Naive thymus-derived CD4-positive, alpha-beta T cell (primary cell): ENCODE data around the gene SLC4A9. TPM values are rescaled to one million over a fixed set of nuclear protein-coding genes. Genes with fewer than 3 reads are reported as not detected.

Experiments
- ATAC-seq: fragments of 150-1000 bp; cut with Tn5 transposase; 2 replicates; pipeline ENCODE4 v1.10.0; 2021; ENCODE audit warnings: mild to moderate bottlenecking, moderate library complexity
- CTCF ChIA-PET: fragments of 350-600 bp; sonication (Branson Sonifier 250); formaldehyde crosslinking; loops from one replicate; lab custom pipeline; 2021; ENCODE audit warnings: antibody characterized with exemption; lab: Charles Lee
- POLR2A ChIA-PET: fragments of 350-600 bp; sonication (Branson Sonifier 250); formaldehyde crosslinking; loops from one replicate; lab custom pipeline; 2021; ENCODE audit warnings: antibody characterized with exemption, inconsistent platforms; lab: Charles Lee
- DNase-seq, 9 donors: peaks; one replicate each; pipeline versions ENCODE4 v3.0.0 to v3.0.0-alpha.2; 2020 to 2022; ENCODE audit warnings: mixed read lengths in 1 of 9
- H3K27ac ChIP-seq: one replicate; pipeline ENCODE4 v1.7.0; 2013; ENCODE audit warnings: mild to moderate bottlenecking, low read depth, low read length, moderate library complexity
- H3K27me3 ChIP-seq, 2 donors: one replicate each; pipeline ENCODE4 v1.7.0; 2013; ENCODE audit warnings: low read length in 2 of 2, mild to moderate bottlenecking in 2 of 2, moderate library complexity in 2 of 2; ENCODE audit not compliant: control insufficient read depth in 2 of 2, insufficient read depth in 2 of 2
- H3K36me3 ChIP-seq, 3 experiments: 1 replicate in 2 of 3; 2 replicates in 1 of 3; pipeline ENCODE4 v1.7.0; 2013; ENCODE audit warnings: low read length in 3 of 3, mild to moderate bottlenecking in 3 of 3, moderate library complexity in 1 of 3; ENCODE audit not compliant: insufficient read depth in 3 of 3, control insufficient read depth in 2 of 3
- H3K4me1 ChIP-seq, 2 donors: one replicate each; pipeline ENCODE4 v1.7.0; 2013; ENCODE audit warnings: low read length in 2 of 2, mild to moderate bottlenecking in 2 of 2, moderate library complexity in 1 of 2; ENCODE audit not compliant: control insufficient read depth in 2 of 2, insufficient read depth in 2 of 2
- H3K4me3 ChIP-seq: 2 replicates; pipeline ENCODE4 v1.7.0; 2013; ENCODE audit warnings: mild to moderate bottlenecking, low read length
- H3K9me3 ChIP-seq, 3 experiments: 1 replicate in 2 of 3; 2 replicates in 1 of 3; pipeline ENCODE4 v1.7.0; 2013; ENCODE audit warnings: low read length in 3 of 3; ENCODE audit not compliant: control insufficient read depth in 2 of 3
- H3K27ac Mint-ChIP-seq, 9 donors: one replicate each; pipeline ENCODE4 v1.8.0; 2020 to 2022; ENCODE audit warnings: mixed read lengths in 9 of 9, mild to moderate bottlenecking in 8 of 9, moderate library complexity in 5 of 9, inconsistent platforms in 2 of 9
- H3K27me3 Mint-ChIP-seq, 5 donors: one replicate each; pipeline ENCODE4 v1.8.0; 2021 to 2022; ENCODE audit warnings: mixed read lengths in 5 of 5, mild to moderate bottlenecking in 1 of 5
- H3K36me3 Mint-ChIP-seq, 5 donors: one replicate each; pipeline ENCODE4 v1.8.0; 2020 to 2022; ENCODE audit warnings: mixed read lengths in 5 of 5, mild to moderate bottlenecking in 3 of 5, inconsistent platforms in 1 of 5
- H3K4me1 Mint-ChIP-seq, 7 donors: one replicate each; pipeline ENCODE4 v1.8.0; 2020 to 2022; ENCODE audit warnings: mixed read lengths in 7 of 7, mild to moderate bottlenecking in 3 of 7, inconsistent platforms in 1 of 7
- H3K4me3 Mint-ChIP-seq, 10 donors: one replicate each; pipeline ENCODE4 v1.8.0; 2020 to 2022; ENCODE audit warnings: mild to moderate bottlenecking in 10 of 10, mixed read lengths in 10 of 10, moderate library complexity in 6 of 10, inconsistent platforms in 2 of 10
- H3K9me3 Mint-ChIP-seq, 11 donors: one replicate each; pipeline ENCODE4 v1.8.0; 2020 to 2022; ENCODE audit warnings: mixed read lengths in 11 of 11, mild to moderate bottlenecking in 4 of 11, inconsistent platforms in 1 of 11, moderate library complexity in 1 of 11
- intact Hi-C, 2 donors: fragments of 100-400 bp; cut with micrococcal nuclease; formaldehyde crosslinking; loops; one replicate each; pipeline ENCODE4 v1.15.1; 2023
- polyA plus RNA-seq, 2 donors: library from polyadenylated mRNA; unstranded; fragments of 300-500 nt; fragmentation: Illumina TruSeq; gene quantifications; one replicate each; pipeline ENCODE4 v1.2.3, GENCODE V29; 2021
- total RNA-seq, 6 experiments: library from RNA in 5 of 6; stranded (reverse) in 5 of 6; gene quantifications; 1 replicate in 5 of 6; 2 replicates in 1 of 6; pipeline ENCODE4 v1.2.3 and lab custom pipeline; 2021 to 2026

SLC4A9 gene, protein sequence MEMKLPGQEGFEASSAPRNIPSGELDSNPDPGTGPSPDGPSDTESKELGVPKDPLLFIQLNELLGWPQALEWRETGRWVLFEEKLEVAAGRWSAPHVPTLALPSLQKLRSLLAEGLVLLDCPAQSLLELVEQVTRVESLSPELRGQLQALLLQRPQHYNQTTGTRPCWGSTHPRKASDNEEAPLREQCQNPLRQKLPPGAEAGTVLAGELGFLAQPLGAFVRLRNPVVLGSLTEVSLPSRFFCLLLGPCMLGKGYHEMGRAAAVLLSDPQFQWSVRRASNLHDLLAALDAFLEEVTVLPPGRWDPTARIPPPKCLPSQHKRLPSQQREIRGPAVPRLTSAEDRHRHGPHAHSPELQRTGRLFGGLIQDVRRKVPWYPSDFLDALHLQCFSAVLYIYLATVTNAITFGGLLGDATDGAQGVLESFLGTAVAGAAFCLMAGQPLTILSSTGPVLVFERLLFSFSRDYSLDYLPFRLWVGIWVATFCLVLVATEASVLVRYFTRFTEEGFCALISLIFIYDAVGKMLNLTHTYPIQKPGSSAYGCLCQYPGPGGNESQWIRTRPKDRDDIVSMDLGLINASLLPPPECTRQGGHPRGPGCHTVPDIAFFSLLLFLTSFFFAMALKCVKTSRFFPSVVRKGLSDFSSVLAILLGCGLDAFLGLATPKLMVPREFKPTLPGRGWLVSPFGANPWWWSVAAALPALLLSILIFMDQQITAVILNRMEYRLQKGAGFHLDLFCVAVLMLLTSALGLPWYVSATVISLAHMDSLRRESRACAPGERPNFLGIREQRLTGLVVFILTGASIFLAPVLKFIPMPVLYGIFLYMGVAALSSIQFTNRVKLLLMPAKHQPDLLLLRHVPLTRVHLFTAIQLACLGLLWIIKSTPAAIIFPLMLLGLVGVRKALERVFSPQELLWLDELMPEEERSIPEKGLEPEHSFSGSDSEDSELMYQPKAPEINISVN
- total RNA-seq: under 1 TPM in 3 of 5 experiments, not detected in 2; 0.13 to 0.96 (median 0.34) TPM
- not detected for polyA plus RNA-seq
- total RNA-seq (lab: John Stamatoyannopoulos, UW): 0.40 reads per million

- H3K9me3 Mint-ChIP-seq: peaks cover 0 to 2% (median 0%) of the 10 kb centered on the region in 11 donors
- no peak for DNase-seq
These were observed at the start of gene SLC4A9 for GRCh38 chr5:140360101-140360500. SLC4A9 (plus strand) TSS chr5:140360194; CDS start chr5:140360237, 43 bp downstream.

GRCh38 chr5:140310434-140310833, 49.6 kb upstream of the SLC4A9 start:
- ChIA-PET CTCF (interaction anchor here (1.0 kb wide), 1 partner anchor 32 kb away, joined by 3 read pairs; no protein-coding TSS in a partner anchor), POLR2A (no interaction called here)
- intact Hi-C loops: no loop called here

More at GRCh38 chr5:140360101-140360500, at the start of gene SLC4A9:
- H3K36me3 Mint-ChIP-seq: no peaks in the 10 kb centered on the region
- ChIA-PET POLR2A (no interaction called here), CTCF (interaction anchor here (0.7 to 1.3 kb wide), 7 partner anchors 11 to 363 kb away, joined by 3 to 8 read pairs (median 3); partner anchors contain the start of gene PFDN1)
- no peak within 1 kb of the TSS for H3K27ac ChIP-seq
- intact Hi-C loops: loop anchor here in 1 of 2 donors (10.0 kb wide), 1 partner anchor 685 kb away; no protein-coding TSS in a partner anchor
- H3K4me3 ChIP-seq: no peak within 1 kb of the TSS
- no peak within 1 kb of the TSS for H3K4me3 Mint-ChIP-seq
- H3K36me3 ChIP-seq: no peaks in the 10 kb centered on the region
- no peak within 1 kb of the TSS for H3K27ac Mint-ChIP-seq
- H3K27me3 Mint-ChIP-seq: peaks cover 0 to 10% (median 0%) of the 10 kb centered on the region in 5 donors
- H3K4me1 Mint-ChIP-seq: peaks cover 7 to 20% (median 12%) of the 10 kb centered on the region in 7 donors
- H3K27me3 ChIP-seq: no peaks in the 10 kb centered on the region
- H3K4me1 ChIP-seq: peaks cover 8 to 12% of the 10 kb centered on the region in 2 donors
- no peaks in the 10 kb centered on the region for H3K9me3 ChIP-seq
- no peak for ATAC-seq

GRCh38 chr5:140311011-140311467, 49.0 kb upstream of the SLC4A9 start:
- Histone ChIP-seq H3K27ac (no peak overlapping the region), H3K27me3 (no peaks in the 10 kb centered on the region), H3K4me1 (no peaks in the 10 kb centered on the region), H3K36me3 (no peaks in the 10 kb centered on the region), H3K9me3 (no peaks in the 10 kb centered on the region), H3K4me3 (no peak overlapping the region)
- POLR2A ChIA-PET: no interaction called here
- ATAC-seq: no peak
- Mint-ChIP-seq H3K36me3 (no peaks in the 10 kb centered on the region), H3K9me3 (no peaks in the 10 kb centered on the region), H3K27ac (no peak overlapping the region), H3K27me3 (peaks cover 0 to 10% (median 8%) of the 10 kb centered on the region in 5 donors), H3K4me1 (peaks cover 0 to 13% (median 0%) of the 10 kb centered on the region in 7 donors), H3K4me3 (no peak overlapping the region)
- CTCF ChIA-PET: interaction anchor here (1.0 kb wide), 1 partner anchor 31 kb away, joined by 3 read pairs; no protein-coding TSS in a partner anchor
- intact Hi-C loops: no loop called here
- DNase-seq: no peak

More at GRCh38 chr5:140310434-140310833, 49.6 kb upstream of the SLC4A9 start:
- no peak overlapping the region for H3K27ac Mint-ChIP-seq
- ATAC-seq (no peak), DNase-seq (no peak)
- no peaks in the 10 kb centered on the region for H3K36me3 ChIP-seq
- no peaks in the 10 kb centered on the region for H3K9me3 Mint-ChIP-seq
- peaks cover 0 to 15% (median 9%) of the 10 kb centered on the region in 5 donors for H3K27me3 Mint-ChIP-seq
- H3K27ac ChIP-seq: no peak overlapping the region
- H3K4me1 ChIP-seq: no peaks in the 10 kb centered on the region
- H3K9me3 ChIP-seq: no peaks in the 10 kb centered on the region
- H3K27me3 ChIP-seq: no peaks in the 10 kb centered on the region
- no peaks in the 10 kb centered on the region for H3K36me3 Mint-ChIP-seq
- H3K4me3 ChIP-seq: no peak overlapping the region
- no peak overlapping the region for H3K4me3 Mint-ChIP-seq
- H3K4me1 Mint-ChIP-seq: peaks cover 0 to 13% (median 0%) of the 10 kb centered on the region in 7 donors

GRCh38 chr5:140312067-140312790, 47.8 kb upstream of the SLC4A9 start:
- Histone ChIP-seq H3K27me3 (no peaks in the 10 kb centered on the region), H3K9me3 (no peaks in the 10 kb centered on the region), H3K27ac (no peak overlapping the region), H3K4me3 (no peak overlapping the region), H3K36me3 (no peaks in the 10 kb centered on the region), H3K4me1 (no peaks in the 10 kb centered on the region)
- CTCF ChIA-PET: interaction anchor here (0.6 kb wide), 1 partner anchor 40 kb away, joined by 3 read pairs; no protein-coding TSS in a partner anchor
- ATAC-seq (peak; percentile 50), DNase-seq (no peak)
- Mint-ChIP-seq H3K36me3 (no peaks in the 10 kb centered on the region), H3K27ac (no peak overlapping the region), H3K9me3 (no peaks in the 10 kb centered on the region), H3K27me3 (peaks cover 0 to 10% (median 3%) of the 10 kb centered on the region in 5 donors), H3K4me1 (peaks cover 0 to 13% (median 0%) of the 10 kb centered on the region in 7 donors), H3K4me3 (peak overlapping the region in 1 of 10 donors; percentile 1)
- POLR2A ChIA-PET: no interaction called here
- intact Hi-C loops: no loop called here

- Histone ChIP-seq H3K36me3 (no peaks in the 10 kb centered on the region), H3K4me1 (no peaks in the 10 kb centered on the region), H3K27me3 (no peaks in the 10 kb centered on the region), H3K9me3 (no peaks in the 10 kb centered on the region), H3K27ac (no peak overlapping the region), H3K4me3 (no peak overlapping the region)
- H3K36me3 Mint-ChIP-seq: no peaks in the 10 kb centered on the region
- H3K9me3 Mint-ChIP-seq: no peaks in the 10 kb centered on the region
- peaks cover 0 to 13% (median 0%) of the 10 kb centered on the region in 7 donors for H3K4me1 Mint-ChIP-seq
- ChIA-PET CTCF (interaction anchor here (0.6 kb wide), 1 partner anchor 39 kb away, joined by 3 read pairs; no protein-coding TSS in a partner anchor), POLR2A (no interaction called here)
- H3K27ac Mint-ChIP-seq: no peak overlapping the region
- intact Hi-C loops: no loop called here
- H3K4me3 Mint-ChIP-seq: no peak overlapping the region
- ATAC-seq (no peak), DNase-seq (no peak)
- H3K27me3 Mint-ChIP-seq: peaks cover 0 to 10% (median 3%) of the 10 kb centered on the region in 5 donors
These were observed 47.2 kb upstream of the SLC4A9 start for GRCh38 chr5:140312791-140313189.
